ENCODE measurements around the gene CEP170B. TPM values are rescaled to one million over a fixed set of nuclear protein-coding genes. Genes with fewer than 3 reads are reported as not detected.

The CEP170B gene
- total and polyA plus RNA-seq, 2 donors (not counting 3 experiments of a cell fraction or from before 2014, with no cell fraction given): 13.9 to 38.6 TPM

DNA sequence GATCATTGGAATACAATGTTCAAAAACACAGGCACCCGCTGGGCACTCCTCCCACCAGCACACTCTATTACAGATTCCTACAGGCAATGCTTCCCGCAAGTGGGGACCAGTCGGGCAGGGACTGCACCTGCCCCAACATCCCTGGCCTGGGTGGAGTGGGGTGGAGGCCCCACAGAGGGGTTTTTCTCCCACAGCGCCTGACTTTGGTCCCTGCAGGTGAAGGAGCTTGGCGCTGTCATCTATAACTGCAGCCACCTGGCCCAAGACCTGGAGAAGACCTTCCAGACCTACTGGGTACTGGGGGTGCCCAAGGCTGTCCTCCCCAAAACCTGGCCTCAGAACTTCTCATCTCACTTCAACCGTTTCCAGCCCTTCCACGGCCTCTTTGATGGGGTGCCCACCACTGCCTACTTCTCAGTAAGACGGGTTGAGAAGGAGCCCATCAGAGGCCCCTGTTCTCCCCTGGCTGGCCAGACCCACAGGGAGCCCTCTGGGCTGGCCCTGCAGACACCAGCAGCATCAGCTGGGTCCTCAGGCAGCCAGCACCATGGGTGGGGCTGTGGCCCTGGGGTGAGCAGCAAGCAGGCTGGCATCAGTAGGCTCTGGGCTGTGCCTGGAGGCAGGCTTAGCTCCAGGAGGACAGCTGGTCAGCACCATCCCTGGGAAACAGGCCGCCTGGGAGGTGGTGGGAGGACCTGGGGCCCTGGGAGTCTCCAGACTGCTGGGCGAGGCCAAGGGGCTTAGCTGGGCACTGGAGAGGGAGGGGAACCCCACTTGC, 65.6 kb downstream of the CEP170B start:
- no peak overlapping the region for H3K4me2 ChIP-seq (ENCODE audit: insufficient read depth, low read length)
- DNase-seq (ENCODE audit: low read depth, low spot score): no peak
- no peak for FAIRE-seq
- H3K9me1 ChIP-seq (replicated peaks; ENCODE audit: control insufficient read depth, extremely low read depth, insufficient read depth, low read length): no peaks in the 10 kb centered on the region
- CTCF ChIA-PET: interaction anchor here (1.4 to 3.0 kb wide), 3 partner anchors 39 to 160 kb away, joined by 3 to 39 read pairs (median 7); no protein-coding TSS in a partner anchor
- intact Hi-C loops (cut with micrococcal nuclease) (no loop called here), dilution Hi-C loops (cut with MboI; ENCODE audit: extremely low pct_ligation_motif_present, low sequenced_read_pairs) (loop anchor here (10.0 kb wide), 1 partner anchor 144 kb away; no protein-coding TSS in a partner anchor)
- POLR2A ChIA-PET: no interaction called here
- no peak overlapping the region for H2AFZ ChIP-seq (ENCODE audit: low read depth, low read length)
- H3K27me3 ChIP-seq (ENCODE audit: control insufficient read depth in 2 of 2, insufficient read depth in 2 of 2, low read length in 2 of 2): peaks cover 3 to 11% of the 10 kb centered on the region in 2 experiments
- H4K20me1 ChIP-seq (replicated peaks; ENCODE audit: control insufficient read depth, extremely low read depth, insufficient read depth, low read length): no peaks in the 10 kb centered on the region
- no TSS peak for BruUV-seq (replicated peaks)
- H3K9me3 ChIP-seq (replicated peaks; ENCODE audit: control insufficient read depth, insufficient read depth, low read length): no peaks in the 10 kb centered on the region
- H3K4me1 ChIP-seq (ENCODE audit: control insufficient read depth, extremely low read depth, insufficient read depth, low read length): peaks cover 6% of the 10 kb centered on the region
- no peaks in the 10 kb centered on the region for H3K79me2 ChIP-seq (ENCODE audit: control insufficient read depth, insufficient read depth, low read length)
- TF ChIP-seq, protein P1, sequence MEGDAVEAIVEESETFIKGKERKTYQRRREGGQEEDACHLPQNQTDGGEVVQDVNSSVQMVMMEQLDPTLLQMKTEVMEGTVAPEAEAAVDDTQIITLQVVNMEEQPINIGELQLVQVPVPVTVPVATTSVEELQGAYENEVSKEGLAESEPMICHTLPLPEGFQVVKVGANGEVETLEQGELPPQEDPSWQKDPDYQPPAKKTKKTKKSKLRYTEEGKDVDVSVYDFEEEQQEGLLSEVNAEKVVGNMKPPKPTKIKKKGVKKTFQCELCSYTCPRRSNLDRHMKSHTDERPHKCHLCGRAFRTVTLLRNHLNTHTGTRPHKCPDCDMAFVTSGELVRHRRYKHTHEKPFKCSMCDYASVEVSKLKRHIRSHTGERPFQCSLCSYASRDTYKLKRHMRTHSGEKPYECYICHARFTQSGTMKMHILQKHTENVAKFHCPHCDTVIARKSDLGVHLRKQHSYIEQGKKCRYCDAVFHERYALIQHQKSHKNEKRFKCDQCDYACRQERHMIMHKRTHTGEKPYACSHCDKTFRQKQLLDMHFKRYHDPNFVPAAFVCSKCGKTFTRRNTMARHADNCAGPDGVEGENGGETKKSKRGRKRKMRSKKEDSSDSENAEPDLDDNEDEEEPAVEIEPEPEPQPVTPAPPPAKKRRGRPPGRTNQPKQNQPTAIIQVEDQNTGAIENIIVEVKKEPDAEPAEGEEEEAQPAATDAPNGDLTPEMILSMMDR (IDR thresholded peaks at IDR 0.05; ENCODE audit: extremely low read depth in 1 of 2, insufficient read depth in 1 of 2, low read depth in 1 of 2, low read length in 2 of 2): no peak
- no peak for TF ChIP-seq GATA2 (IDR thresholded peaks at IDR 0.05; ENCODE audit: insufficient read depth, insufficient read length, low read depth, low read length)
- TF ChIP-seq POLR2A (IDR thresholded peaks at IDR 0.05; ENCODE audit: low read depth, low read length): no peak
- no peak for TF ChIP-seq MYC (IDR thresholded peaks at IDR 0.05; ENCODE audit: low read depth, low read length)
- TF ChIP-seq, protein P2, sequence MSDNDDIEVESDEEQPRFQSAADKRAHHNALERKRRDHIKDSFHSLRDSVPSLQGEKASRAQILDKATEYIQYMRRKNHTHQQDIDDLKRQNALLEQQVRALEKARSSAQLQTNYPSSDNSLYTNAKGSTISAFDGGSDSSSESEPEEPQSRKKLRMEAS (IDR thresholded peaks at IDR 0.05; ENCODE audit: insufficient read depth, insufficient read length): no peak
- TF ChIP-seq FOS (IDR thresholded peaks at IDR 0.05; ENCODE audit: borderline replicate concordance, insufficient read depth, low read length): no peak
- no peak for TF ChIP-seq POLR2AphosphoS5 (IDR thresholded peaks at IDR 0.05; ENCODE audit: insufficient read depth, low read depth, low read length)
- TF ChIP-seq JUN (IDR thresholded peaks at IDR 0.05; ENCODE audit: borderline replicate concordance, insufficient read depth, insufficient read length, low read depth): no peak
- TF ChIP-seq EZH2 (IDR thresholded peaks at IDR 0.05; ENCODE audit: borderline replicate concordance, low read depth, low read length, severe bottlenecking): no peak
- H3K36me3 ChIP-seq (ENCODE audit: control insufficient read depth in 2 of 2, extremely low read depth in 1 of 2, insufficient read depth in 2 of 2, low read length in 2 of 2): no peaks in the 10 kb centered on the region
- H3K9ac ChIP-seq (replicated peaks; ENCODE audit: extremely low read depth, insufficient read depth, low read length): no peak overlapping the region
- no peak overlapping the region for H3K4me3 ChIP-seq (replicated peaks in 1 of 3; ENCODE audit: insufficient read depth in 1 of 3, low read depth in 1 of 3, low read length in 3 of 3)
- no peak overlapping the region for H3K27ac ChIP-seq (ENCODE audit: insufficient read depth, low read depth, low read length)
